H1 (cell line): ENCODE results near the gene RIPOR3. TPM values are rescaled to one million over a fixed set of nuclear protein-coding genes. Genes with fewer than 3 reads are reported as not detected.

Experiments
- CTCF ChIA-PET: fragments of 300-600 bp; sonication (Branson Sonifier 250); formaldehyde crosslinking; loops from one replicate; lab custom pipeline; 2021; ENCODE audit not compliant: partially characterized antibody; lab: Charles Lee
- POLR2A ChIA-PET: fragments of 300-600 bp; sonication (Branson Sonifier 250); formaldehyde crosslinking; loops from one replicate; lab custom pipeline; 2021; ENCODE audit warnings: inconsistent platforms; ENCODE audit not compliant: partially characterized antibody; lab: Charles Lee
- DNase-seq, 2 experiments: peaks; one replicate each; pipeline versions ENCODE4 v3.0.0 to v3.0.0-alpha.2; 2010 to 2022; ENCODE audit warnings: low spot score in 2 of 2, low read depth in 1 of 2, mixed read lengths in 1 of 2
- FAIRE-seq: peaks from 2 replicates; lab custom pipeline; 2011; peaks lifted over from hg19 to GRCh38; lab: Jason Lieb, UNC
- H2AFZ ChIP-seq: 2 replicates; pipeline ENCODE4 v1.8.1; 2012; ENCODE audit warnings: low read length, inconsistent platforms
- H2AK5ac ChIP-seq: 2 replicates; pipeline ENCODE4 v1.6.1; 2013; ENCODE audit warnings: low read depth, low read length
- H2BK120ac ChIP-seq: replicated peaks from 2 replicates; pipeline ENCODE3; 2013; ENCODE audit warnings: low read depth, low read length, inconsistent platforms
- H2BK12ac ChIP-seq: 2 replicates; pipeline ENCODE4 v1.6.1; 2013; ENCODE audit warnings: low read depth, low read length
- H2BK15ac ChIP-seq: 2 replicates; pipeline ENCODE4 v1.6.1; 2013; ENCODE audit warnings: low read length
- H2BK20ac ChIP-seq: 2 replicates; pipeline ENCODE4 v1.6.1; 2013; ENCODE audit warnings: low read length
- H2BK5ac ChIP-seq: 2 replicates; pipeline ENCODE4 v1.6.1; 2013; ENCODE audit warnings: low read depth, low read length
- H3K14ac ChIP-seq: 2 replicates; pipeline ENCODE4 v1.6.1; 2013; ENCODE audit warnings: inconsistent platforms; ENCODE audit not compliant: insufficient read length
- H3K18ac ChIP-seq: 2 replicates; pipeline ENCODE4 v1.6.1; 2013; ENCODE audit warnings: low read length; ENCODE audit errors: extremely low read depth
- H3K23ac ChIP-seq: 2 replicates; pipeline ENCODE4 v1.6.1; 2013; ENCODE audit warnings: inconsistent platforms; ENCODE audit not compliant: insufficient read length
- H3K23me2 ChIP-seq: 2 replicates; pipeline ENCODE4 v1.6.1; 2013; ENCODE audit warnings: low read depth, low read length
- H3K27ac ChIP-seq: 2 replicates; pipeline ENCODE4 v1.6.1; 2011; ENCODE audit warnings: low read depth, low read length, inconsistent platforms
- H3K27me3 ChIP-seq, 4 experiments: replicated peaks in 1 of 4; 1 replicate in 1 of 4; 2 replicates in 3 of 4; pipeline versions ENCODE4 v1.6.1 to v1.8.1; 2011 to 2013; ENCODE audit warnings: low read length in 3 of 4, mild to moderate bottlenecking in 3 of 4, inconsistent platforms in 2 of 4, mixed read lengths in 2 of 4, moderate library complexity in 1 of 4; ENCODE audit not compliant: control insufficient read depth in 3 of 4, insufficient read depth in 3 of 4; ENCODE audit errors: extremely low read depth in 1 of 4
- H3K36me3 ChIP-seq, 4 experiments: 2 replicates each; pipeline versions ENCODE4 v1.6.1 to v1.8.1; 2011 to 2013; ENCODE audit warnings: mild to moderate bottlenecking in 4 of 4, low read length in 3 of 4, moderate library complexity in 2 of 4, control low read depth in 1 of 4, inconsistent platforms in 1 of 4; ENCODE audit not compliant: insufficient read depth in 4 of 4, control insufficient read depth in 2 of 4
- H3K4ac ChIP-seq: replicated peaks from 2 replicates; pipeline ENCODE3; 2013; ENCODE audit warnings: low read length, low read depth, mixed read lengths, inconsistent platforms; ENCODE audit not compliant: insufficient read length
- H3K4me1 ChIP-seq, 4 experiments: replicated peaks in 1 of 4; 1 replicate in 1 of 4; 2 replicates in 3 of 4; pipeline versions ENCODE4 v1.6.1 to v1.8.1; 2011 to 2013; ENCODE audit warnings: low read length in 3 of 4, inconsistent platforms in 2 of 4, mixed read lengths in 1 of 4; ENCODE audit not compliant: insufficient read depth in 4 of 4, control insufficient read depth in 3 of 4
- H3K4me2 ChIP-seq, 2 experiments: 2 replicates each; pipeline versions ENCODE4 v1.6.1 to v1.8.1; 2011 to 2013; ENCODE audit warnings: low read depth in 2 of 2, low read length in 2 of 2, control low read depth in 1 of 2, inconsistent platforms in 1 of 2, mild to moderate bottlenecking in 1 of 2; ENCODE audit not compliant: insufficient read depth in 1 of 2
- H3K4me3 ChIP-seq, 4 experiments: fragments of 200-600, 300-600 bp in 1 of 4; sonication (generic), shearing (Covaris generic), sonication (Bioruptor Twin) in 1 of 4; 2 replicates each; pipeline versions ENCODE4 v1.5.1 to v1.8.1; 2011 to 2016; ENCODE audit warnings: low read length in 4 of 4, low read depth in 3 of 4, control low read depth in 2 of 4, inconsistent platforms in 2 of 4, mild to moderate bottlenecking in 2 of 4, mixed read lengths in 1 of 4, moderate library complexity in 1 of 4; ENCODE audit not compliant: insufficient read depth in 2 of 4; ENCODE audit errors: extremely low read depth in 1 of 4
- H3K56ac ChIP-seq: replicated peaks from 2 replicates; pipeline ENCODE3; 2013; ENCODE audit warnings: low read depth, mild to moderate bottlenecking, mixed read lengths, low read length, inconsistent platforms; ENCODE audit not compliant: insufficient read length
- H3K79me1 ChIP-seq: 2 replicates; pipeline ENCODE4 v1.6.1; 2013; ENCODE audit warnings: low read depth, low read length, control low read depth
- H3K79me2 ChIP-seq, 2 experiments: 2 replicates each; pipeline versions ENCODE4 v1.6.1 to v1.8.1; 2012 to 2013; ENCODE audit warnings: low read length in 2 of 2, mild to moderate bottlenecking in 2 of 2, inconsistent platforms in 1 of 2; ENCODE audit not compliant: insufficient read depth in 2 of 2, control insufficient read depth in 1 of 2
- H3K9ac ChIP-seq, 4 experiments: replicated peaks in 1 of 4; 1 replicate in 1 of 4; 2 replicates in 3 of 4; pipeline versions ENCODE4 v1.6.1 to v1.8.1; 2011 to 2013; ENCODE audit warnings: low read depth in 3 of 4, low read length in 3 of 4, control low read depth in 2 of 4, mild to moderate bottlenecking in 2 of 4, moderate library complexity in 2 of 4, inconsistent platforms in 1 of 4; ENCODE audit errors: extremely low read depth in 1 of 4
- H3K9me3 ChIP-seq, 2 experiments: 2 replicates each; pipeline versions ENCODE4 v1.6.1 to v1.8.1; 2012 to 2013; ENCODE audit warnings: mild to moderate bottlenecking in 2 of 2, moderate library complexity in 2 of 2, control low read depth in 1 of 2, inconsistent platforms in 1 of 2, low read depth in 1 of 2, low read length in 1 of 2, mixed read lengths in 1 of 2; ENCODE audit not compliant: insufficient read depth in 2 of 2
- H4K20me1 ChIP-seq, 2 experiments: replicated peaks in 1 of 2; 2 replicates each; pipeline versions ENCODE3 to v1.8.1; 2011 to 2013; ENCODE audit warnings: inconsistent platforms in 2 of 2, low read length in 2 of 2, mild to moderate bottlenecking in 1 of 2; ENCODE audit not compliant: insufficient read depth in 2 of 2, control insufficient read depth in 1 of 2
- H4K5ac ChIP-seq: 2 replicates; pipeline ENCODE4 v1.6.1; 2013; ENCODE audit warnings: low read length, low read depth, mixed read lengths, inconsistent platforms; ENCODE audit not compliant: insufficient read length
- H4K8ac ChIP-seq: 2 replicates; pipeline ENCODE4 v1.8.0; 2013; ENCODE audit warnings: mild to moderate bottlenecking, moderate library complexity, low read length, inconsistent platforms; ENCODE audit not compliant: insufficient read depth; ENCODE audit errors: extremely low read depth
- H4K91ac ChIP-seq: replicated peaks from 2 replicates; pipeline ENCODE3; 2013; ENCODE audit warnings: low read length, mixed read lengths, inconsistent platforms; ENCODE audit not compliant: insufficient read length
- BRCA1 ChIP-seq: IDR thresholded peaks from 2 replicates; pipeline ENCODE4 v1.6.1; 2012; ENCODE audit warnings: low read depth, low read length, improper control_type of control experiment
- KDM5A ChIP-seq: fragments of 200-600 bp; IDR thresholded peaks from 2 replicates; pipeline ENCODE4 v1.7.1; 2012; ENCODE audit warnings: mild to moderate bottlenecking, low read length, inconsistent platforms, mixed read lengths
- SP1 ChIP-seq: IDR thresholded peaks from 2 replicates; pipeline ENCODE4 v1.6.1; 2011; ENCODE audit warnings: low read depth, low read length
- ZNF274 ChIP-seq: IDR thresholded peaks from 2 replicates; pipeline ENCODE4 v1.7.0; 2012; ENCODE audit warnings: low read length, borderline replicate concordance; ENCODE audit errors: extremely low read depth
- WGBS, 2 experiments: shearing (Covaris generic) in 1 of 2; methylation state at CpG; one replicate each; pipeline versions ENCODE4 v1.1.6 to v1.1.7; 2013 to 2015; ENCODE audit warnings: low lambda C conversion rate in 2 of 2, mixed read lengths in 2 of 2, inconsistent platforms in 1 of 2, low coverage in 1 of 2, missing lambda C conversion rate in 1 of 2; ENCODE audit not compliant: insufficient replicate concordance in 2 of 2, insufficient coverage in 1 of 2, insufficient read length in 1 of 2; ENCODE audit errors: extremely low coverage in 1 of 2, missing lambda C conversion rate in 1 of 2; 5-methylcytosine and 5-hydroxymethylcytosine counted together
- polyA plus RNA-seq, 7 experiments: library from polyadenylated mRNA; depleted of rRNA in 3 of 7; stranded (reverse) in 5 of 7; unstranded in 2 of 7; fragments of >200 nt in 5 of 7; fragments of 200-250 nt in 2 of 7; gene quantifications; 1 replicate in 5 of 7; 2 replicates in 1 of 7; 4 replicates in 1 of 7; pipeline versions ENCODE4 v1.2.1 to v1.2.3, GENCODE V29; 2011 to 2013; ENCODE audit warnings: missing spikeins in 2 of 7, mixed read lengths in 2 of 7
- total RNA-seq: library from RNA; stranded (reverse); fragmentation: NEBNext Ultra II Directional; extraction: Animal tissue kit (Norgen Biotek cat#: 25700); gene quantifications from 2 replicates; pipeline ENCODE4 v1.2.1, GENCODE V29; 2021

RIPOR3 gene
- total and polyA plus RNA-seq, 2 of the 8 experiments (the other 6 are each of a cell fraction or from before 2014, with no cell fraction given) = 3.6 to 4.5 TPM

DNA sequence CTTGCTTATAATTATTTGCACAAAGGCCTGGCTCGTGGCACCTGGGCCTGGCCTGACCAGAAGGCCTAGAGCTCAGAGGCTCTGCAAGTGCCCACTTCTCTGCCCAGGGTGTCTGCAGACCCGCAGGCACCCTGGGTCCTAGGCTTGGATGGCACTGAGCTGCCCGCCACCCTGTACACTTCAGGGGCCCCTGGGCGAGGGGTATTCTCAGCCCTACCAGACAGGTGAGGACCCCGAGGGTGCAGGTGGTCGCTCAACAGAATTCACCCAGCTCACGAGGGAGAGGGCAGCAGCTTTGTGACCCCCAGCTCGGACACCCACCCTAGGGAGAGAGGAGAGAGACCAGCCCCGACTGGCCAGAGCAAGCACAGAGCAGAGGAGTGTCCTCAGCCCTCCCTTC lies 83.9 kb downstream of the RIPOR3 start:
- H3K4me2 ChIP-seq = no peak overlapping the region
- H3K14ac ChIP-seq = no peak overlapping the region
- peaks cover 0 to 1% of the 10 kb centered on the region in 2 experiments for H4K20me1 ChIP-seq
- no peak overlapping the region for H2AFZ ChIP-seq
- no peaks in the 10 kb centered on the region for H3K79me2 ChIP-seq
- H3K4me3 ChIP-seq = no peak overlapping the region
- H3K27me3 ChIP-seq = no peaks in the 10 kb centered on the region
- POLR2A ChIA-PET = no interaction called here
- no peak overlapping the region for H2BK15ac ChIP-seq
- H3K56ac ChIP-seq = no peak overlapping the region
- no peak overlapping the region for H2BK5ac ChIP-seq
- no peak overlapping the region for H2BK120ac ChIP-seq
- FAIRE-seq (no peak), DNase-seq (no peak)
- no peak overlapping the region for H3K9ac ChIP-seq
- no peak overlapping the region for H2BK12ac ChIP-seq
- H3K4me1 ChIP-seq = peaks cover 0 to 8% (median 2%) of the 10 kb centered on the region in 4 experiments; a peak in 3 of 7 replicates
- H3K18ac ChIP-seq = no peak overlapping the region
- H3K36me3 ChIP-seq = no peaks in the 10 kb centered on the region
- H3K9me3 ChIP-seq = no peaks in the 10 kb centered on the region
- no peak overlapping the region for H4K5ac ChIP-seq
- WGBS, 2 experiments = 84% methylated on average over 8 of the region's 9 CpGs; no CpG with 5 or more reads in 1 of the 2 experiments
- no peak overlapping the region for H4K91ac ChIP-seq
- no peak overlapping the region for H4K8ac ChIP-seq
- no peak overlapping the region for H2BK20ac ChIP-seq
- H3K4ac ChIP-seq = no peak overlapping the region
- no peak overlapping the region for H2AK5ac ChIP-seq
- no peak overlapping the region for H3K27ac ChIP-seq
- H3K23ac ChIP-seq = no peak overlapping the region
- CTCF ChIA-PET = interaction anchor here (0.9 to 5.2 kb wide), 4 partner anchors 19 to 113 kb away, joined by 3 to 22 read pairs (median 4); no protein-coding TSS in a partner anchor
- H3K79me1 ChIP-seq = no peaks in the 10 kb centered on the region
- H3K23me2 ChIP-seq = no peaks in the 10 kb centered on the region
- no peak for TF ChIP-seq ZNF274
- TF ChIP-seq BRCA1 = no peak
- TF ChIP-seq SP1 = no peak
- no peak for TF ChIP-seq KDM5A
